Upper lobe of left lung (tissue), 6 donors: ENCODE results near the gene HTR3A. TPM values are rescaled to one million over a fixed set of nuclear protein-coding genes. Genes with fewer than 3 reads are reported as not detected.

Experiments
- ATAC-seq, 2 donors: fragments of 200-7000 bp; cut with Tn5 transposase; one replicate each; pipeline ENCODE4 v1.9.1; 2022; ENCODE audit warnings: mild to moderate bottlenecking in 2 of 2, moderate library complexity in 2 of 2; ENCODE audit not compliant: low FRiP score in 2 of 2
- DNase-seq, 2 donors: peaks; one replicate each; pipeline ENCODE4 v3.0.0-alpha.2; 2019 to 2020
- H3K27ac ChIP-seq, 4 donors: fragments of 200-600 bp; sonication (generic); one replicate each; pipeline ENCODE4 v1.5.1; 2016 to 2019
- H3K27me3 ChIP-seq, 4 donors: fragments of 200-600 bp; sonication (generic); one replicate each; pipeline ENCODE4 v1.5.1; 2017 to 2019
- H3K36me3 ChIP-seq, 4 donors: fragments of 200-600 bp; sonication (generic); one replicate each; pipeline ENCODE4 v1.5.1; 2016 to 2019
- H3K4me1 ChIP-seq, 4 donors: fragments of 200-600 bp; sonication (generic); one replicate each; pipeline ENCODE4 v1.5.1; 2018 to 2019
- H3K4me3 ChIP-seq, 4 donors: fragments of 200-600 bp; sonication (generic); one replicate each; pipeline ENCODE4 v1.5.1; 2017 to 2019; ENCODE audit warnings: mild to moderate bottlenecking in 2 of 4, moderate library complexity in 1 of 4
- H3K9me3 ChIP-seq, 4 donors: fragments of 200-600 bp; sonication (generic); one replicate each; pipeline ENCODE4 v1.5.1; 2018 to 2019
- EP300 ChIP-seq, 4 donors: sonication (generic); formaldehyde crosslinking; IDR thresholded peaks; one replicate each; pipeline ENCODE4 v1.5.1; 2017; ENCODE audit warnings: antibody characterized with exemption in 4 of 4, control low read depth in 2 of 4
- POLR2A ChIP-seq, 4 donors: fragments of 450-650 bp; IDR thresholded peaks; one replicate each; pipeline ENCODE4 v1.5.1; 2016 to 2017; ENCODE audit warnings: antibody characterized with exemption in 4 of 4, mild to moderate bottlenecking in 2 of 4
- POLR2AphosphoS5 ChIP-seq, 2 donors: sonication (generic); formaldehyde crosslinking; IDR thresholded peaks; one replicate each; pipeline ENCODE4 v1.5.1; 2017; ENCODE audit warnings: antibody characterized with exemption in 2 of 2
- WGBS, 2 donors: methylation state at CpG; one replicate each; pipeline ENCODE4 v1.1.5; 2017 to 2018; 5-methylcytosine and 5-hydroxymethylcytosine counted together
- total RNA-seq, 6 donors: library from RNA; depleted of rRNA in 4 of 6; stranded (reverse); fragments of >200 nt in 4 of 6; gene quantifications; one replicate each; pipeline versions ENCODE4 v1.1.0 to v1.2.1, GENCODE V29; 2016 to 2021
- TF ChIP-seq, protein P1 (sequence below), 6 experiments: fragments of 450-650 bp in 4 of 6; fragments of 200-600 bp in 2 of 6; sonication (generic) in 2 of 6; IDR thresholded peaks; one replicate each; pipeline ENCODE4 v1.5.1; 2016 to 2019; ENCODE audit warnings: antibody characterized with exemption in 6 of 6
- donor health status: DM: no; HTN: no; CAD: no; lungs with moderate emphysema.
- donor health status: DM: no; HTN: yes; CAD: no; lungs with severe emphysema.

Gene HTR3A
- total RNA-seq, 6 donors from 2014 or later: not detected

DNA sequence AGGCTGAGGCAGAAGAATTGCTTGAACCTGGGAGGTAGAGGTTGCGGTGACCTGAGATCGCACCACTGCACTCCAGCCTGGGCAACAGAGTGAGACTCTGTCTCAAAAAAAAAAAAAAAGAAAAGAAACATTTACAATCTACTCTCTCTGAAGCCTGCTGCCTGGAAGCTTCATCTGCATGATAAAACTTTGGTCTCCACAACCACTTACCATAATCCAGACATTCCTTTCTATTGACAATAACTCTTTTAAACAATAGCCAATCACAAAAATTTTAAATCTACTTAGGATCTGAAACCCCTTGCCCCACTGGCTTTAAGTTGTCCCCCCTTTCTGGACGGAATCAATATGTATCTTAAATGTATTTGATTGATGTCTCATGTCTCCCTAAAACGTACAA is 25.0 kb upstream of the HTR3A start:
- no peak for ATAC-seq
- 71 to 75% methylated on average over 4 of the region's 4 CpGs for WGBS, 2 donors
- Histone ChIP-seq H3K4me3 (no peak overlapping the region), H3K9me3 (no peaks in the 10 kb centered on the region), H3K27me3 (no peaks in the 10 kb centered on the region), H3K27ac (no peak overlapping the region), H3K36me3 (no peaks in the 10 kb centered on the region), H3K4me1 (no peaks in the 10 kb centered on the region)
- no peak for TF ChIP-seq POLR2A (IDR thresholded peaks at IDR 0.05)
- no peak for TF ChIP-seq POLR2AphosphoS5 (IDR thresholded peaks at IDR 0.05)
- TF ChIP-seq, protein P1, sequence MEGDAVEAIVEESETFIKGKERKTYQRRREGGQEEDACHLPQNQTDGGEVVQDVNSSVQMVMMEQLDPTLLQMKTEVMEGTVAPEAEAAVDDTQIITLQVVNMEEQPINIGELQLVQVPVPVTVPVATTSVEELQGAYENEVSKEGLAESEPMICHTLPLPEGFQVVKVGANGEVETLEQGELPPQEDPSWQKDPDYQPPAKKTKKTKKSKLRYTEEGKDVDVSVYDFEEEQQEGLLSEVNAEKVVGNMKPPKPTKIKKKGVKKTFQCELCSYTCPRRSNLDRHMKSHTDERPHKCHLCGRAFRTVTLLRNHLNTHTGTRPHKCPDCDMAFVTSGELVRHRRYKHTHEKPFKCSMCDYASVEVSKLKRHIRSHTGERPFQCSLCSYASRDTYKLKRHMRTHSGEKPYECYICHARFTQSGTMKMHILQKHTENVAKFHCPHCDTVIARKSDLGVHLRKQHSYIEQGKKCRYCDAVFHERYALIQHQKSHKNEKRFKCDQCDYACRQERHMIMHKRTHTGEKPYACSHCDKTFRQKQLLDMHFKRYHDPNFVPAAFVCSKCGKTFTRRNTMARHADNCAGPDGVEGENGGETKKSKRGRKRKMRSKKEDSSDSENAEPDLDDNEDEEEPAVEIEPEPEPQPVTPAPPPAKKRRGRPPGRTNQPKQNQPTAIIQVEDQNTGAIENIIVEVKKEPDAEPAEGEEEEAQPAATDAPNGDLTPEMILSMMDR (IDR thresholded peaks at IDR 0.05): no peak
- no peak for TF ChIP-seq EP300 (IDR thresholded peaks at IDR 0.05)
- DNase-seq: no peak

DNA sequence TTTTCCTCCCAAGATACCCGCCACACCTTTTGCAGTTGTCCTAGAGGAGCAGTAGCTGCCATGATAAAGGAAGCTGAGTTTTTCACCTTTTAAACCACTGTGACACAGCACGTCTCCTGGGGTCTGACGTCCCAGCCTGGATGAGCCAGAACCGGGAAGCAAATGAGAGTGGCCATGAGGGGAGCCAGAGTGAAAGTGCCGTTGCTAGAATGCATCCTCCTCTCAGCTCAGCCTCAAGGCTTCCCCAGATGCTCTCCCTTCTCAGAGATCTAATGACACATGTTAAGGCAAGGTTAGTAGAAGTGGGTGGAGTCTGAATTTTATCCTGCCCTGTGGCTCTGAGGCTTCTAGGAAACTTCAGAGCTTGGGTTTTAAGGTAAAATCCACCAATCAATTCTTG is 23.4 kb upstream of the HTR3A start:
- no peak overlapping the region for H3K4me3 ChIP-seq
- TF ChIP-seq, protein P1 (IDR thresholded peaks at IDR 0.05): no peak
- no peak for TF ChIP-seq POLR2A (IDR thresholded peaks at IDR 0.05)
- no peak for TF ChIP-seq EP300 (IDR thresholded peaks at IDR 0.05)
- TF ChIP-seq POLR2AphosphoS5 (IDR thresholded peaks at IDR 0.05): no peak
- H3K4me1 ChIP-seq: no peaks in the 10 kb centered on the region
- no peaks in the 10 kb centered on the region for H3K9me3 ChIP-seq
- no peaks in the 10 kb centered on the region for H3K36me3 ChIP-seq
- no peak for DNase-seq
- no peak for ATAC-seq
- WGBS, 2 donors: 39 to 49% methylated on average over 3 to 5 of the region's 5 CpGs
- no peak overlapping the region for H3K27ac ChIP-seq
- H3K27me3 ChIP-seq: no peaks in the 10 kb centered on the region

DNA sequence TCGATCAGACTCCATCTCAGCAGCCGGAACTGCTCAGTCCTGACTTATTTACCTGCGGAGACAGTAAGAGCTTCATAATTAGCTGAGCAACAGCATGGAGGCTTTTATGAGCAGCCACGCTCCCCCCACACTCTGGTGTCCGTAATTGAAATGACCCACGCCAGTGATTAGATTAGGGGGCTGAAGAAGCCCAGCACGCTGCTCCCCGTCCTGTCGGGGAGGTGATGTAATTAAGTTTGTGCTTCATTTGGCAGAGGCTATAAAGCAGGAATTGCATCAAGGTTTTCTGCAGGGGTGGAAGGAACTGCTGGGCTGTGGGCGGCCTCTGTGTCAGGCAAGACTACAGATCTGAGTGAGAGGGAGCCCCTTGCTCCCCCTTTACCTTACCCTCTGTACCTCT is 22.8 kb upstream of the HTR3A start:
- Histone ChIP-seq H3K27ac (no peak overlapping the region), H3K27me3 (no peaks in the 10 kb centered on the region), H3K4me3 (no peak overlapping the region), H3K9me3 (no peaks in the 10 kb centered on the region), H3K36me3 (no peaks in the 10 kb centered on the region), H3K4me1 (no peaks in the 10 kb centered on the region)
- WGBS, 2 donors: 72 to 88% methylated on average over 2 to 10 of the region's 10 CpGs
- TF ChIP-seq POLR2AphosphoS5 (IDR thresholded peaks at IDR 0.05) (no peak), POLR2A (IDR thresholded peaks at IDR 0.05) (no peak), EP300 (IDR thresholded peaks at IDR 0.05) (no peak)
- TF ChIP-seq, protein P1 (IDR thresholded peaks at IDR 0.05): no peak
- DNase-seq (no peak), ATAC-seq (no peak)

DNA sequence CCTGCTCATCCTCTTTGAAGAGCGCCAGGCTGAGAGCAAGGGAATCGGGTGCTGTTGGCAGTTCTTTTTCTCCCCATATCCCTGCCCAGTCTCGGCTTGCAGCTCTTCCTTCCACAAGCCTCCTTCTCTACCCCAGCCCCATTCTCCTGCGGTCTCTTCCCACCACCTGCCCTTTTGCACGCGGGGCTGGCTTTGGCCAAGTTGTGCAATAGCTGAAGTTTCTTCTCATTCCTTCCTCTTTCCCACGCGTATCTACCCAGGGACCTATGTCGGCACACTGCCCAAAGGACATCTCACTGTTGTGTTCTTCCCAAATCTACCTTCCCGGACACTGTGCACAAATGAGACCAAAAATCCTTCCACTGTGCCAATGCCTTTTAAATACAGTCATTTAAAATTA is 22.3 kb upstream of the HTR3A start:
- Histone ChIP-seq H3K27me3 (no peaks in the 10 kb centered on the region), H3K4me3 (no peak overlapping the region), H3K9me3 (no peaks in the 10 kb centered on the region), H3K4me1 (no peaks in the 10 kb centered on the region), H3K36me3 (no peaks in the 10 kb centered on the region), H3K27ac (no peak overlapping the region)
- peak in 1 of 2 donors; percentile 61 for ATAC-seq
- 55 to 63% methylated on average over 10 of the region's 10 CpGs for WGBS, 2 donors
- DNase-seq: peak in 1 of 2 donors; percentile 48
- TF ChIP-seq POLR2AphosphoS5 (IDR thresholded peaks at IDR 0.05) (no peak), EP300 (IDR thresholded peaks at IDR 0.05) (no peak), POLR2A (IDR thresholded peaks at IDR 0.05) (no peak)

DNA sequence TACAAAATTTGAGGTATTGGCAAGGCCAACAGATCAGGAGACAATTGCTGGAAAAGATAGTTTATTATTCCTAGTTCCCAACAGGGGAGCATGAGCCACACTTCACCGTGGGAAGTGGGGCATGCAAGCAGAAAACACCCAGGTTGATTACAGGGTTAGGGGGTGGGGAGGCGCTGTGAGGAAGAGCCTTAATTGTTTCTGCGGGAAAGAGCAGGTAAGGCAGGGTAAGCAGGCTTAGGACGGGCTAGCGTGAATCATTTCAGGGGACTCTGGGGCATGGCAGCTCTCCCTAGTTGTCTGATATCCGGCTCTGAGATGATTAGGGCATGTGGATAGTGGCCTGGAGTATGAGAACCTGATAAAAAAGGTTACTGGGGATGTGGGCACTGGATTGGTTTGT is 20.7 kb upstream of the HTR3A start:
- DNase-seq (no peak), ATAC-seq (no peak)
- Histone ChIP-seq H3K36me3 (no peaks in the 10 kb centered on the region), H3K27me3 (no peaks in the 10 kb centered on the region), H3K4me3 (no peak overlapping the region), H3K27ac (no peak overlapping the region), H3K9me3 (no peaks in the 10 kb centered on the region), H3K4me1 (no peaks in the 10 kb centered on the region)
- 53 to 67% methylated on average over 6 of the region's 6 CpGs for WGBS, 2 donors
- TF ChIP-seq, protein P1 (IDR thresholded peaks at IDR 0.05): no peak
- TF ChIP-seq EP300 (IDR thresholded peaks at IDR 0.05) (no peak), POLR2A (IDR thresholded peaks at IDR 0.05) (no peak), POLR2AphosphoS5 (IDR thresholded peaks at IDR 0.05) (no peak)
